Head of caudate nucleus (tissue), 42 donors: ENCODE measurements around the gene KIF2A.

Experiments
- DNase-seq, 42 donors: peaks; one replicate each; pipeline versions ENCODE4 v3.0.0 to v3.0.0-alpha.2; 2020 to 2021; ENCODE audit warnings: mixed read lengths in 7 of 42
- intact Hi-C: fragments of 100-400 bp; cut with DNase I; formaldehyde crosslinking; loops from one replicate; pipeline ENCODE4 v1.15.0; 2022

Gene KIF2A

DNA sequence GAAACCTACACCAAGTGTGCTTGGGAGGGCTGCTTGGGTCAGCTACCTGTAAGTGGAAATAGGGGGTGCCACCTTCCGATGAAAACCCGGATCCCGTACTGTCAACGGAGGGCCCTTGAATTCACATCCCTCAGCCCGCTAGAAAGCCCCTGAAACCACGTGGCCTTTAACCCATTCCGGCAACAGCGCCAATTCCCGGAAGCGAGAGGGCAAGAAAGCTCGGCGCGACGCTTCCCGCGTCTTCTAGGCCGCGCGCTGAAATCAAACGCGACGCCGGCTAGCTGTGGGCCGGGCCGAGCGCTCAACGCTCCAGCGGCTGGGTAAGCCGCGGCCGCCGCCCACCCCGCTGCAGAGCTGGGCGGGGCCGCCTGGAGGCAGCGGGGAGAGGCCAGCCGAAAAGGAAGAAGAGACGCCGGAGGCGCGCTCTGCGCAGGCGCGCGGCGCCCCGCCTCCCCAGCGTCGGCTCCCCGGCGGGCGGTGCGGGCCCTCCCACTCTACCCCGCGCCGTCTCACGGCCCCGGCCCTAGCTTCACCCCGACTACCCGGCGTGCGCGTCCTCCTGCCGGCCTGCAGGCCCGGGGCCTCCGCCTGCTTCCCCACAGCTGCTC is at the start of gene KIF2A:
KIF2A (plus strand) TSS at position 492 of the 608 bp plus-strand sequence. CDS start 267 bp downstream, outside the sequence.
- peak; percentile 57 to 95 (median 89) for DNase-seq
- intact Hi-C loops = loop anchor here (5.0 kb wide), 1 partner anchor 96 kb away; the partner anchor contains the start of gene DIMT1

DNA sequence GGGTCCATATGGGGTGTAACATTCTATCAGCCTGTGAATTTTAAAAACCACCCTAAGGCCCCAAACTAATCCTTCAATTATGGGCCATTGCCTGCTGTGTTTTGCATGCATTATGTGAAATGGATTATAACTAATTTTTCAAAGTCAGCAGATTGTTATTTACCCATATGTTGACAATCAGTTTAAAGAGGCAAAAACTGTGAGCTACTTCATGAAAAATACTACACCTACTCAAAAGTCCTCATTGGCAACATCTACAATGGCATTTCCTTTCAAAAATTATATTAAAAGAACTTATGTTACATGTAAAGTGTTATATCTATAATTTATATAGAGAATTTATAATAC is 49.0 kb upstream of the KIF2A start:
- no peak for DNase-seq
- intact Hi-C loops = no loop called here

DNA sequence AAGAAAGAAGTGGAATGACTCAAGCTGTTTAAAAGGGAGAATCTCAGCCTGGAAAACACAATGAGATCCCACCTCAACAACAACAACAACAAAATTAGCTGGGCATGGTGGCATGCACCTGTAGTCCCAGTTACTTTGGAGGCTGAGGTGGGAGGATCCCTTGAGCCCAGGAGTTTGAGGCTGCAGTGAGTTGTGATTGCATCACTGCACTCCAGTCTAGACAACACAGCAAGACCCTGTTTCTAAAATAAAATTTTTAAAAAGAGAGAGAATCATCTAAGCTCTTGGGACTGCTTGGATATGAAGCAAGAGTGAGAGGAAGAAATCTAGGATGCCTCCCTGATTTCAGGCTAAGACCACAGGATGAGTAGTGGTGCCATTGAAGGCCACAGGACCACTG is 47.4 kb upstream of the KIF2A start:
- no peak for DNase-seq
- intact Hi-C loops = no loop called here

DNA sequence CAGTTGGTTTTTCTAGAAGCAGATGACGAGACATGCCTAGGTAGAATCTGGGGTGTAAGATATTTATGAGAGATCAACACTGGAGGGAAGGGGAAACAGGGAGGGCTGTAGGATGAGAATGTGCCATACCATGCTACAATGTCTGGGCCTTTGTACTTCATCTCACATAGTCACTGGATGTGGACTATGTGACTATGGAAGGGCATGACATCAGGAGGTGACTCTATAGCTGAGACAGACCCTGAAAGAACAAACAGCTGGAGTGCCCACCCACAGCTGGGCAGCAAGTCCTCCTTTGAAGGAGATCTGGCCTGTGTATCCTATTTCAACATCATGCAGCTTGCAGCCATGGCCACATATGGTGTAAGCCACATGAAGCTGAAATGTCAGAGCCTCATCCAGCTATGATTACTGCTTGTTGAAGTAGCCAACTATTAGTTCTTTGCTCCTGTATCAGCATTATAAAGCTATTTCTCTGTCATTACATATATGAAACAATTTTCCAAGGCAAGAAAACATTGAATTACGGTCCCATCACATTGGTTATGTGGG is 46.2 kb upstream of the KIF2A start:
- no peak for DNase-seq
- intact Hi-C loops = no loop called here

DNA sequence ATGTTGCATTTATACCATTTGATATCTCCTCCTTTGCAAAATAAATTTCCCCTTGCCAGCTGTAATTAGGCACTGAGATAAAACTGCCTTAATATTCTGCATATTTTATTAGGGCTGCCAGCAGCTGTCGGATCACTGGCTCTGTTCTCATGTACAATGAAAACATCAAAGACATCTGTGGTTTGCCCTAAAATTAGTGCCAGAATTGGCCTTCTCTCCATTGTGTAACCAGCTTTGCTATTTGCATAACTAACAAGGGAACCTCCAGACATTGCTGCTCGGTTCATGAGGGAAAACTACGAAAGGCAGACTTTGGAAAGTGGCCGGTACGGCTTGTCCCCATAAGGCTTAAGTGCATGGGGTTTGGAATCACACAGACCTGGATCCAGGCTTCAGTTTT is 45.5 kb upstream of the KIF2A start:
- DNase-seq = peak in 18 of 42 donors; percentile 5 to 50 (median 20)
- intact Hi-C loops = no loop called here

DNA sequence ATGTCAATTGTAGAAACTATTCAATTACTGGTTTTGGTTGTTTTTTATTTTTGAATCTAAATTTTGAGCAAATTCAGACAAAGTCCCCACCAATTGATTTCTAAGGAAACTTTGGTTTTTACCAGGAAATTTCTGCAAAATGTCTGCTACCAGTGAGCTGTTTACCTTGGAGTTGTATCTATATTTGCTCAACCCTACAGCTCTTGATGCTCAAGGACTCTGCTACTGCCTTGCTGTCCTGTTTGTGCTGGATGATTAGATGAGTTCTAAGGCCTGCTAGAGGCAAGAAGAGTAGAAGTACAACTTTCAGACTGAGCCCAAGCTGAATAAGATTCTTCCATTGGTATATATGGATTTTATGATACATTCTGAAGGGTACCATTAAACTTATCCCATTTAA is 42.6 kb upstream of the KIF2A start:
- DNase-seq = no peak
- intact Hi-C loops = no loop called here

DNA sequence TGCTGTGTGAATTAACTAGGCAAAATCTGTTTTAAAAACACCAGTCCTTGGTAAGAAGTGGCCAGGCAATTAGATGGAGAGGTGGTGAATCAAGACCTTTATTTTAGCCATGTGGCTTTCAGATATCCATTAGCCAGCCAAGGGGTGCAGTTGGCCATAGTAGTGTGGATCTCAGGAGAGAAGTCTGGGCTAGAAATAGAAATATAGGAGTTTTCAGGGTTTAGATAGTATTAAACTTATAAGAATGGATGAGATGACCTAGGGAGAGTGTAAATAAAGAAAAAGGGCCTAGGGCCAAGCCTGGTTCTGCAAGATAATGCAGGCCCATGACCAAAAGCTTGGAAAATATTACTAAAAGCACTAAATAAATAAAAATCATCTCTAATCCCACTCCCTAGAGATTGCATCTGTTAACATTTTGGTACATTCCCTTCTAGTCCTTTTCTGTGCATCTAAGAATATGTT is 40.3 kb upstream of the KIF2A start:
- intact Hi-C loops = no loop called here
- DNase-seq = no peak

DNA sequence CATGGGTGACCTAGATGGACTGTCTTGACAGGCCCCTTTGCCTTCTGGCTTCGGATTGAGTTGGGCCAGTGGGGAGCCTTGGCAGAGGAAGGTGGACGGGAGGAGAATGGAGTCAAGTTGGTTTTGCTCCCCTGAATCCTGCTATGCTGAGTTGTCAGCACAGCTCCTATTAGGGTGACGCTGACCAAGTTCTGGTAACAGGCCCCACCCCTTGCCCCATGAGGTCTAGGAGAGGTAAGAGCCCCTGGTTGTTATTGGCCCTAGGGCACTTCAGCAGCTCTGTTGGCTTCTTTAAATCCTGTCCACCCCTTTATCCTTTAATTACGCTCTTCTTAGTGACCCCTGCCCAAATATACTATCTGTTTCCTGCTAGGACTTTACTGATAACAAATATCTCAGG is 39.4 kb upstream of the KIF2A start:
- intact Hi-C loops = no loop called here
- DNase-seq = no peak

DNA sequence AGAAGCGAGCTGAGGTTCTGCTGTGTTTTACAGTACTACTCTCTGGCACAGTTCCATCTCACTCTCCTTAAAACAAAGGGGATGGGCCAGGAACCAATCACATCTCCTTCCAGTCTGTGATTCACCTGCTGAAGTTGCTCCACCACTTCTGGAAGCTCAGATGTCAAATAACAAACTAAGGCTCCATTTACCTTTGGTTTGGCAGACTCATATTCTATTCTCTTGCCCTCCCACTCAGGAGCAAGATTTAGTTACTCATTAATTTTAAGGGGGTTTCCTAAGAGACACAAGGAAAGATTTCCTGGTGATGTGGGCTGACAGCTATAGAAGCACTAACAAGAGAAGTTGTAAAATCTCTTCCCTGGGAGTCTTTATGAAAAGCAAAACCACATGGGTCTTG is 37.8 kb upstream of the KIF2A start:
- intact Hi-C loops = no loop called here
- peak in 22 of 42 donors; percentile 10 to 77 (median 34) for DNase-seq

DNA sequence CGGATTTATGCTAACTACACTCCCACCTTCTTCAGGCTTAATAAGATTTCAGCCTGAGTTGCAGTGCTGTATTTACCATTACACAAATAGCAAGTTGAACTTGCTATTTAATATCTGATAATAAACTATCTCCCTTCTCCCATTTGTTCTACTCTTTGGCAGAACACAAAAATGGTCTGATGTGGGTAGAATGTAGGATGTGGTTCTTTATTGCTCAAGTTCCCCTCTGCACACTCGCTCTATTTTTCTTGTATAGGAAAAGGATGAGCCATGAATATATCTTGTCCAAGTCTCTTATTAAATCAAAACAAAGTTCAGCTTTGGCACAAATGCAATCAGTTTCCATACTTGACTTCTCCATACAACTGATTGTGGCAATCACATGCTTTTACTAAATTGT is 37.2 kb upstream of the KIF2A start:
- intact Hi-C loops = no loop called here
- DNase-seq = no peak

DNA sequence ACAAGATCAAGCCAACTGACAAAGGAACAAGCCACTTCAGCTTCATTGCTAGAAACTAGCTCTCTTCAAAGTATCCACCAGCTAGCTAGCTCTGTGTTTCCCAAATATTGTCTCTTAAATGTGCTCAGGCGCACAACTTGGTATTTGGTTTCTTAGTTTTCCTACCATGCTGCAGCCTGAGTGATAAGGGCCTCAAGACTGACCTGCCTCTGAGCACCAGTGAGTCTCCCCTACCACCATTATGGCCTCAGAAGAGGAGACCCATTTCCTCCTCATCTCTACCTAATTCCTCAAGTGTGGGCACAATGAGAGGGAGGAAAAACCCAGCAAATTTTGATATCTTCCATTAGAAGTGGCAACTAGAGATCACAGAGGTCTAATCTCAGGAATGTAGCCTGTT is 34.6 kb upstream of the KIF2A start:
- no peak for DNase-seq
- intact Hi-C loops = no loop called here

DNA sequence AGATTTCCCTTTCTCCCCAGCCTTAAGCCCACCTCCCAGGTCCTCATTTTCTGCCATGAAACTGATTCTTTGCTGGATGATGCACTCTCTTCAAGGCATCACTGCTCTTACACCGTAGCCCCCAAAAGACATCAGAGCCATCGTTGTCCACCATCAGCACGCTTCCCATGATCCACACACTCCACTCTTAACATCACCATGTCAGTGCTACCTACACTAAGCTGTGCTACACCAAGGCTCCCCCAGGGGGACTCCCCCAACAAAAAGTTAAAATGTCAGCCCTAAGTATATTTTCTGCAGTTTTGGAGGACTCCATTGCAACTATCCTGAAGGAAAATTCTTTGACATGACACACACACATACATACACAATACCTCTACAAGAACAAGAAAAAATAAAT is 34.1 kb upstream of the KIF2A start:
- no peak for DNase-seq
- intact Hi-C loops = no loop called here

DNA sequence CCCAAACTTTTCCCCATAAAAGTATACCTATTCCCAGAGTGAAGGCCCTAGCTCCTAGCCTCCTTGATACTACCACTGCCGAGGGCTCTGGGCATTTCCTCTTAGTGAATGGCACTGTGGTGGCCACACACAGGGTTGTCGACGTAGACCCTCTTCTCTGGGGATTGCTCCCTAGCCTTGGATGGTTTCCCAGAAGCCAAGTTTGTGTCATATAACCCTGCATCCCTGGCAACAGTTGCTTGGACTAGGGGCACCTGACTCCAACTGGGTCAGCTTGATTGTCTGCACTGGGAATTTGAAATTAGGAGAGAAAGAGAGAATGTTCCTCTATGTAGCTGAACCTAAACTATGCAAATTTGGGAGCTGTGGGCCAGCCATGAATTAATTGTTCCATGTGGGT is 32.3 kb upstream of the KIF2A start:
- intact Hi-C loops = no loop called here
- peak in 12 of 42 donors; percentile 5 to 51 (median 14) for DNase-seq

DNA sequence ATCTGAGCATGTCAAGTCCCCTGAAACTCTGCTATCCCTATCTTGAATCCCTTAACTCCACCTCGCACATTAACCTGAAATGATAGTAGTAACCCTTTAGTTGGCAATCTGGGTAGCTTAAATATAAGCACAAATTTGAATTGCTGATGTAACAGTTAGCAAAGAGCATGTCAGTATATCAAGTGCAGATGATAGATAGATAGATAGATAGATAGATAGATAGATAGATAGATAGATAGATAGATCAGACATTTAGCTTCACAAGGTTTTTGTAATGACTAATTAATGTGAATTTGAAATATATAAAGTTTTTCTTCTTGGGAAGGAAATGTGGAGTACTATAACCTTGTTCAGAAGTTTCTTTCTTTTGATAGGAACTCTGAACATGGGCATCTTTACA is 30.4 kb upstream of the KIF2A start:
- no peak for DNase-seq
- intact Hi-C loops = no loop called here

DNA sequence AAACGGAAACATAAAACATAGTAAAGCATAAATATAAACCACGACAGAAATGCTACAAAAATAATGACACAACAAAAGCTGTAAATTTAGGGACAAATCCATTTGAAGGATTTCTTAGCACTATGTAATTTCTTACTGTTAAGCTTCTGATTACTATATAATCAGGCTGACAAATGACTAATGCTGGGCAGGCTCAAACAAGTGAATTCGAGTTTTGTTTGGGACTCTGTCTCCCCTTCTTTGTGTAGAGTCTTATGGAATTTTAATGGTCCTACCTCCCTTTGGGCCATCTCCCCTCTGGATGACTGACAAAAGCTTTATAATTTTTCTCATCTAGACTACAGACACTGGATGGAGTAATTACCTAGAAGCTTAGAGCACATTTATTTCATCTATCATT is 24.6 kb upstream of the KIF2A start:
- no peak for DNase-seq
- intact Hi-C loops = no loop called here

DNA sequence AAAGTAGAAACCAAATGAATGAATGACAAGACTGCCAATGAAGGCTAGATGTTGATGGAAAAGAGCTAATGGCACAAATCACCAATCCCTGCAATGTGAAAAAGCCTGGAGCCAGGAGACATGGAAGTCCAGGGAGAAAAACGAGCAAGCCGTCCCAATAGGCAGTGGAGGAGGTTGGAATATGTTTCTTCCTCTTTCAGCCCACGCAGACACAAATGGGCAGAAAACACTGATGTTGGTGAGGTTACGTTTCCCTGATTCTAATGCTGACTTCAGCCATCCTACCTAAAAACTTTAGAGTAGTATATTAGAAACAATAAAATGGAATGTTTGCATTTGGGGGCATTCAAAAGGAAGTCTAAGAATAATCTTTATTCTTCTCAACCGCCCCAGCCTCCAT is 23.9 kb upstream of the KIF2A start:
- DNase-seq = no peak
- intact Hi-C loops = no loop called here

DNA sequence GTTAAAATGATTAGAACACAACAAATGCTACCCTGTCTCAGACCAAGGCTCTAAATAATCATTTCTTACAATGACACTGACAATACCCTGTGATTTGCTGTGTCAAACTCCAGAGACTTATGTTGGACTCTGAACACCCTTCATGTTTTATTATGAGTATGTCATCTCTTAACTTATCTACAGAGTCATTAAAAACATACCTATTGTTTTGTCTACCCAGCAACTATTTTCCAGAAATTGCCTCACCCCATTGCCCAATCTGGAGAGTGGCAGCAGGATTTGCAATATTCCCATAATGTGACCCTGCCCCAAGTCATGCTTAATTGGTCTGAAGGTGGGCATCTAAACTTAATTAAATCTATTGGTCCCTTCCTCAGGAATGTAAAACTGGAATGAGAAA is 23.0 kb upstream of the KIF2A start:
- DNase-seq = no peak
- intact Hi-C loops = no loop called here

DNA sequence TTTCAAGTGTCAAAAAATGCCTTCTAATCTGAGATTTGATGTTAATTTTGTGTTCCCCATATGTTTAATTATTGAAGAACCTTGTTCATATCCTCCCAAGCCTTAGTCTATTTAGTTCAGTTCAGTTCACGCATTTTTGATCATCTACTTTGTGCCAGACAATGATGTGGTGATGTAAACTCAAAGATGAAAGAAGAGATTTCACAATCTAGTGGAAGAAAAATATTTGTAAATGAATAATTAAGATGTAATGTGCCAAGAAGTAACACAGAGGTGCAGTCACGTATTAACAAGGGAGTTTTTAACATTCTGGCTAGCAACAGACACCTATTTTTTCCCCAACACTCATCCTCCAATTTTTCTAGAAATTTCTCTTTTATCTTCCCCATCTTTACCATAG is 22.1 kb upstream of the KIF2A start:
- intact Hi-C loops = no loop called here
- DNase-seq = no peak

DNA sequence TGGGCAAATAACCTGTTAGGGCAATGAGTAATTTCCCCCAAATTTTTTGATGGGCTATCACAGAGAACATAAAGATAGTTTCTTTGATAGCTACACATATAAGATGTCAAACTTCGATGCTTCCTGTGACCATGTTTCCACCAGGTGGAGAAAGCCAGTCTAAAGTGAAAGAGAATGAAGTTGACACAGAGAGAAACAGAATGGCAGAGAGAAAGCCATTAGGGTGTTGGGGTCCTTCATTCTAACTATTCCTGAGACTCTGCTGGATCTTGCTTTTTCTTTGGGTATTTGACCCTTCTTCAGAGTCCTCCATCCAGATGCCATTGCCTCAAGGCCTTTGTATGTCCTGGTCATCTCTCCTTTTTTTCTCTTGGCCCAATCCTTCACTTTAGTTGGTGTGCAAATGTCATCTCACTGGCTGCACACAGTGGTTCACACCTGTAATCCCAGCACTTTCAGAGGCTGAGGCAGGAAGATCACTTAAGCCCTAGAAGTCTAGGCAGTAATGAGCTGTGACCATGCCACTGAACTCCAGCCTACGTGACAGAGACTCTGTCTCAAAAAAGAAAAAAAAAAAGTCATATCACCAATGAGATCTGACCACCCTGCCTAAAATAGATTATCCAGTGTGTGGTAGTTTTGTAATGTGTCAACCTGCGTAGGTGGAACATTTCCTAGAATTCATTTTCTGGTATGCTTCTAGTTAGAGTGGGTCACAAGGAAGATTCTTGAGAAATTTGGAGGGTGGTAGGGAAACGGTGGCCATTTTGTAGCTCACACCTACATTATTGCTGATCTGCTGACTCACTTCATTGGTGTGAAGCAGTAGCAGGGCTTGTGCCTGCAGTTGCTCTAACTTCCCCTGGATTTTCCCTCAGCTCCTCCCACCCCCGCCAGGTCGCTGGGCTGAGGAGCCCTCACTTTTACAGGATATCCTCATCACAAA is 20.8 kb upstream of the KIF2A start:
- no peak for DNase-seq
- intact Hi-C loops = no loop called here

DNA sequence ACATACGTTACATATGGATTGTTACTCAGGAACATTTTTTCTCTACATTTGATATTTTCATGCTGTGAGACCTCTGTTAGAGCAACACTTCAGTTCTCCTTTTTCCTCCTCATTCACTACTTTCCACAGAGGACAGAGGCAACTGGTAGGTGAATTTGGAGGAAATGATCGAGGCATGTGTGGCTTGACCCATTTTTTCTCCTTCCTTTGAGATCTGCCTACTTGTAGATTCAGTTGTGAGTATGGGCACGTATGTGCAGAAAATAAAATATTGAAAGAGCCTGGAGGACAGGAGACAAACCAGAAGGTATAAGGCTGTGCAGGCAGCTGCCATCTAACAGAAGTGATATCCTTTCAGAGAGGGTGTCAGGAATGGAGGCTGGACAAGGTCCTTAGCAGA is 19.2 kb upstream of the KIF2A start:
- intact Hi-C loops = no loop called here
- DNase-seq = no peak
